Retinal pigment epithelial cell (primary cell): ENCODE measurements around the gene ASAP2.

Experiments used
- DNase-seq: peaks from one replicate; pipeline ENCODE4 v3.0.0-alpha.2; 2010; ENCODE audit warnings: low read depth
- H3K4me3 ChIP-seq: 2 replicates; pipeline ENCODE4 v1.5.1; 2011; ENCODE audit warnings: mild to moderate bottlenecking, low read length, control low read depth, moderate library complexity
- CTCF ChIP-seq: conservative IDR thresholded peaks from 2 replicates; pipeline ENCODE4 v1.5.1; 2011; ENCODE audit warnings: low read depth, low read length, control low read depth, inconsistent platforms

The ASAP2 gene

GRCh38 chr2:9311488-9311887 is 104.9 kb downstream of the ASAP2 start:
- no peak for DNase-seq
- TF ChIP-seq CTCF = no peak
- no peak overlapping the region for H3K4me3 ChIP-seq

- no peak overlapping the region for H3K4me3 ChIP-seq
- DNase-seq = no peak
- TF ChIP-seq CTCF = no peak
These were observed 106.0 kb downstream of the ASAP2 start for GRCh38 chr2:9312591-9312990.

- no peak overlapping the region for H3K4me3 ChIP-seq
- no peak for TF ChIP-seq CTCF
- DNase-seq = no peak
These were observed 106.8 kb downstream of the ASAP2 start for GRCh38 chr2:9313443-9313842.

GRCh38 chr2:9315280-9315847 is 108.8 kb downstream of the ASAP2 start:
- no peak overlapping the region for H3K4me3 ChIP-seq
- TF ChIP-seq CTCF = no peak
- no peak for DNase-seq

- DNase-seq = no peak
- H3K4me3 ChIP-seq = no peak overlapping the region
- TF ChIP-seq CTCF = no peak
These were observed 110.9 kb downstream of the ASAP2 start for GRCh38 chr2:9317559-9317958.

- TF ChIP-seq CTCF = no peak
- H3K4me3 ChIP-seq = no peak overlapping the region
- DNase-seq = no peak
These were observed 112.1 kb downstream of the ASAP2 start for GRCh38 chr2:9318461-9319337.

- H3K4me3 ChIP-seq = no peak overlapping the region
- DNase-seq = no peak
- TF ChIP-seq CTCF = no peak
These were observed 112.7 kb downstream of the ASAP2 start for GRCh38 chr2:9319338-9319715.
